ENCODE measurements around the gene E4F1. TPM values are rescaled to one million over a fixed set of nuclear protein-coding genes. Genes with fewer than 3 reads are reported as not detected.

Gene E4F1
- total RNA-seq, 1 donor from 2014 or later, result 30.5 TPM

Other genes starting within 250 kb of the E4F1 start
- 0.37 and 0.61 TPM in 2 replicates for gene NOXO1, start 242.1 kb upstream of the E4F1 start, total RNA-seq
- 26.4 and 32.7 TPM in 2 replicates for gene GFER, start 239.4 kb upstream of the E4F1 start, total RNA-seq
- 20.8 and 23.2 TPM in 2 replicates for gene SYNGR3, start 233.6 kb upstream of the E4F1 start, total RNA-seq
- gene ZNF598, start 213.8 kb upstream of the E4F1 start, total RNA-seq, result 71.1 and 73.9 TPM in 2 replicates
- gene NPW, start 203.8 kb upstream of the E4F1 start, total RNA-seq, result 0.37 and 1.1 TPM in 2 replicates
- gene NHERF2, start 196.7 kb upstream of the E4F1 start, total RNA-seq, result 1.9 and 2.4 TPM in 2 replicates
- 24.2 and 31.1 TPM in 2 replicates for gene NTHL1, start 175.8 kb upstream of the E4F1 start, total RNA-seq
- 130 and 131 TPM in 2 replicates for gene TSC2, start 175.6 kb upstream of the E4F1 start, total RNA-seq
- gene PKD1, start 87.7 kb upstream of the E4F1 start, total RNA-seq, result 77.2 and 78.4 TPM in 2 replicates
- gene RAB26, start 75.0 kb upstream of the E4F1 start, total RNA-seq, result 0.44 TPM in 1 of 2 replicates, not detected in the other
- gene TRAF7, start 67.8 kb upstream of the E4F1 start, total RNA-seq, result 56.7 and 57.3 TPM in 2 replicates
- 0.05 TPM in 2 replicates for gene CASKIN1, start 27.0 kb upstream of the E4F1 start, total RNA-seq
- 36.8 and 38.3 TPM in 2 replicates for gene MLST8, start 18.1 kb upstream of the E4F1 start, total RNA-seq
- gene BRICD5, start 12.7 kb upstream of the E4F1 start, total RNA-seq, result 7.6 and 12.5 TPM in 2 replicates
- 22.3 and 24.0 TPM in 2 replicates for gene PGP, start 8.8 kb upstream of the E4F1 start, total RNA-seq
- gene DNASE1L2, start 12.9 kb downstream of the E4F1 start, total RNA-seq, result 3.1 and 3.2 TPM in 2 replicates
- 30.1 and 33.4 TPM in 2 replicates for gene ECI1, start 28.0 kb downstream of the E4F1 start, total RNA-seq
- 260 and 261 TPM in 2 replicates for gene RNPS1, start 44.5 kb downstream of the E4F1 start, total RNA-seq
- gene ABCA3, start 117.1 kb downstream of the E4F1 start, total RNA-seq, result 7.3 and 7.9 TPM in 2 replicates
- gene CCNF, start 205.9 kb downstream of the E4F1 start, total RNA-seq, result 56.3 and 58.8 TPM in 2 replicates
- gene TEDC2, start 236.5 kb downstream of the E4F1 start, total RNA-seq, result 19.0 and 19.6 TPM in 2 replicates
- not detected in 2 replicates for gene NTN3, start 247.7 kb downstream of the E4F1 start, total RNA-seq

Measured in T-helper 1 cell treated with Interleukin-12 subunit alpha and Interleukin-12 subunit beta and Interleukin-4 antibody, amounts not matched to agents 30 ng/mL and 1 ng/mL, for 36 hours (primary cell).